ENCODE measurements around the gene IQCM.

IQCM gene

DNA sequence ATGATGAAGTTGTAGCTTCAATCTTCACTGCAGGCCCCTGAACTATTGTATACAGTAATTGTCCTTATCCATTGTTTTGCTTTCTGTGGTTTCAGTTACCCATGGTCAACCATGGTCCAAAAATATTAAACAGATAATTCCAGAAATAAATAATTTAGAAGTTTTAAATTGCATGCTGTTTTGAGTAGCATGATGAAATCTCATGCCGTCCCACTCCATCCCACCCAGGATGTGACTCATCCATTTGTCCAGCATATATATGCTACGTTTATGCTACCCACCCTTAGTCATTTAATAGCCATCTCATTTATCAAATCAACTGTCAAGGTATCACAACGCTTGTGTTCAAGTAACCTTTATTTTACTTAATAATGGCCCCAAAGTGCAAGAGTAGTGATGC lies 34.5 kb downstream of the IQCM start:
- DNase-seq (ENCODE audit: low spot score), result no peak

DNA sequence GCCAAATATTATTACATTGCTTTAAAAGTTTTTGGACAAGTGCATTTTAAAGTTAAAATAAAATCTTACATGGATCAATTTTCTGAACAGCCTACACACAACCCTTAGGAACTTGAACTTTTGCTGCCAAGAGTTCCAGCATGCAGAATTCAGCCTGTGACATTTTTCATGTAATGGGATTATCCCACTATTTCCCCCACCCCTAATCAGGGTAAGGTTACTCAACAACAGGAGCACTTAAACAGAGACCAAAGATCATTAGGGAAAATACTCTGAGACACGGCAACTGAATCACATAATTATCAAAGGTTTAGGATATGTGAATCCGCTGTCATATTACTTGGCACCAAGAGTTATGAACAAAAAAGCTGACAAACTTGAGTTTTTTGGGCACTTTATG lies 47.2 kb downstream of the IQCM start:
- no peak for DNase-seq (ENCODE audit: low spot score)

DNA sequence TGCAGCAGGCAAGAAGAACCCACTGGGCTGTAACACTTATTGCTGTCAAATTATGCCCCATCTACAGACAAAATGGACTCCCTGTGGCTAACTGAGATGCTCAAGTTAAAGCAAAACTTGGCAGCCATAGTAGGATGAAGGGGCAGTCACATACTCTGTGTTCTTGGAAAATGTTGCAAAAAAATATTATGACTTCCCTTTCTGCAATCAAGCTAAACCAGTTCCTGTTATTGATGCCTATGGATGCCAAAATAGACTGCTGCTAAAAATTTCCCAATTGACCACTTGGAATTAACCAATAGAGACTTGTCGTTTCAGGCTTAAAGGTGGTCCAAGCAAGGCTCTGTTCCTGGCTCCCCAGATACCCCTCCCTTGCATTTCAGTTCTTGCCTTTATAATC lies 49.5 kb downstream of the IQCM start:
- DNase-seq (ENCODE audit: low spot score), result no peak

DNA sequence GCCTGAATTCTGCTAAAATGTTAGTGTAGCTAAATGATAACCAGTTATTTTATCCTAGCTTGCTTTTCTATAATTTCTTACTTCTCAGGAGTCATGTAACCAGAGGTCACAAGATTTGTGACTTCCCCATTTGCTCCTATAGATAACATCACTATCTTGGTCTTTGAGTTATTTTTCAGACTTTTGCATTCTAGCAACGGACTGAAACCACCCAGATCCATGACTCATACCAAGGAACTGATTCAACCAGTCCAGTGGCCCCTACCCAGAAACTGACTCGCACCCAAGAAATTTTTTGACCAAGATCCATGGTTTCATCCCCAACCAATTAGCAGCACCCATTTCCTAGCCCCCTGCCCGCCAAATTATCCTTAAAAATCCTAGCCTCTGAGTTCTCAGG lies 50.0 kb downstream of the IQCM start:
- DNase-seq (ENCODE audit: low spot score), result no peak

DNA sequence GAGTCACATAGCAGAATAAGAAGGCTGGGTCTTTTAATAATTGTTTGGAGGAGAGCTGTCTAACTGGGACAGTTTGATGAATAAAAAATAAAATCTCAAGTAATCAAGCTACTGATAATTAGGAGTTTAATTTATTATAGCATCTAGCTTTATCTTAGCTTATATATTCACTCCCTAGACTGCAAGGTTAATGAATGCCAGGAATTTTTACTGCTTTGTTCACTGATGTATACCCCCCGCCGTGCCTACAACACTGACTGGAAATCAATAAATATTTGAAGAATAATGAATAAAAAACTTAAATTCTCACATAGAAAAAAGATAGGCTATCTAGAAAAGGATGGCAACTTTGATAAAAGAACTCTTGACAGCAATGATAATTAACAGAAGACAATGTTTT lies 59.7 kb downstream of the IQCM start:
- no peak for DNase-seq (ENCODE audit: low spot score)

DNA sequence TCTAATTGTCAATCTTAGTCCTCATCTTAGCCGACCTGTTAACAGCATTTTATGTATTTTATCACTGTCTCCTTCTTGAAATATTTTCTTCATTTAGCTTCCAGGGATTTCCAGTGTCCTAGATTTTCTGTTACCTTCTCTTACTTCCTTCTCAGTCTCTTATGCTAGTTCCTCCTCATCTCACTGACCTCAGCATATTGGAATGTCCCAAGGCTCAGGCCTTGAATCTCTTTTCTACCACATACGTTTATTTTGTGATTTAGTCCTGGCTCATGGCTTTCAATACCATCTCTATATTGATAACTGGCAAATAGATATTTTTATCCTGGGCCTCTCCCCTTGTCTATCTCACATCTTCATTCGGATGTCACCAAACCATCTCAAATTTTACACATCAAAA lies 61.1 kb downstream of the IQCM start:
- no peak for DNase-seq (ENCODE audit: low spot score)

DNA sequence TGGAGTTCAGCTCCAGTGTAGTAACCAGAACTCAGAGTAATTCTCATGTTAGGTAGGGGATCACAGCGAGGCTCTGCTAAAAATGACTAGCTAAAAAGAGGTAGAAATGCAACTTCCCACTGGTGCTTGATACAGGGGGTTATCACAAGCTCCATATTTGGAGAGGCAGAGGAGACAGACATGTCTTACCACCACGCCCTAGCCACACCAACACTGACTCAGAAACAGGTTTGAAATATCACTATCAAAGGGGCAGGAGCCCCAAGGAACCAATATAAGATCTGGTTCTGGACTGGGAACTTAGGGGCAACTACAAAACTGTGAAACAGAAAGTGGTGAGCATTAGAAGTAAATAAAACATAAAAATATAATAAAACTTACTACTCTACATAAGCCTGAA lies 62.9 kb downstream of the IQCM start:
- DNase-seq (ENCODE audit: low spot score), result no peak

DNA sequence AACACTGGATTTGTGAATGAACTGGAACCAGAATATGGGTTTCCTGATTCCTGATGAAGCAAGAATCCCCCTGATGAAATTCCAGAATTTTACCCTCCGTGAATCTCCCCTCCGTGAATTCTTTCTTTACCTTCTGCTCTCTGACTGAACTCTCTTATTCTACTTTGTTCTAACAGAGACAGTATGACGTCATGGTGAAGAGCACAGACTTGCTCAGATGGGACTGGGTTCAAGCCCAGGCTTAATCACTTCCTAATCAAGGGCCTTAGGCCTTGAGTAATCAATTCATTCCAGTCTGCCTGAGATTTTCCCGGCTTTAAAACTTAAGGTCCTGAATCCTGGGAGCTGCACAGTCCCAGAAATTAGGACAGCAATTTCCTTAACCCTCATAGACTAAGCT lies 64.5 kb downstream of the IQCM start:
- DNase-seq (ENCODE audit: low spot score), result no peak

DNA sequence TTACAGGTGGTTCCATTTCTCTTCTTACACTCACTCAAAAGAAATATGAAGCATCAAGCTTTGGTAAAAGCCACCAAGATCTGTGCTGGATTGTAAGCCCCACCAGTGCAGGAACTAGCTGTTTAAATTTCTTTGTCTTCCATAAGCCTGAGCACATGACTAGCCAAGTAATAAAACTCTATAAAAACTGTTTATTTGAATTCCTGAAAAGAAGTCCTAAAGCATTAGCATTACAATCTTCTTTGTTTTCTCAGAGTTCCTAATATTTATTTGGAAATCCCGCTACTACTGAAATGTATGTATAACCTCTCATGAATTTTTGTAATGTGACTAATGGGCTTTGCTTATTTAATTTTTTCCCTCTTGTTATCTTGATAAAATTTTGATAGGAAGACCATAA lies 65.9 kb downstream of the IQCM start:
- DNase-seq (ENCODE audit: low spot score), result no peak

DNA sequence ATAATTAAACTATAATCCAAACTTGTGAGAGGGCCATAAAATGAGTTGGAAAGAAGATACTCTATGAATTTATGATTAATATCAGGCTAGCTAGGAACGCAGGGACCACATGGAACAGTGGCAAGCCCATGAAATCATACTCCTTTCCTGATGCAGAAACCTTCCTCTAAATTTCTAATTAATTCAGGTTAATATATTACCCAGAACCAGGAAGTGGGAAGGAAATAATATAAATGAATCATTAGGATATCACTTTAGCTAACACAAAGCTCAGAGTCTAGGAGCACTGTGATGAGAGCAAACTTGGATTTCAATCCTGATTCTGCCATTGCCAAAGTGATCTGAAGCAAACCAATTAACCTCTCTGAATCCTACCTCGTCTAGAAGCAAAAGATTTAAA lies 68.0 kb downstream of the IQCM start:
- no peak for DNase-seq (ENCODE audit: low spot score)

DNA sequence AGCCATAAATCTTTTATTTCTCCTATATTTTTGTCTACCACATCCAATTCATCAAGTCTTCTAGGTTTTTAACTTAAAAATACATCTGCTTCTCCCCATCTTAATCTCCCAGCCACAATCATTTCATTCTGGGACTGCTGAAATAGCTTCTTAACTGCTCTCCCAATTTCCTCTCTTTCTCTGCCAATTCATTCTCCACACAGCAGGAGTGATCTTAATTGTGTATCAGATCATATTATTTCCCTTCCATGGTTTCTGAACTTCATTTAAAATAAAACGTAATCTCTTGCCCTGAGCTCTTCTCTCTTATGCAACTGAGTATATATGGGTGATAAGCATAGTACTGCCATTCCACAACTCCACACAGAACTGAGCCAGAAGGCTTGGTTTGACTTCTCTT lies 69.4 kb downstream of the IQCM start:
- no peak for DNase-seq (ENCODE audit: low spot score)

DNA sequence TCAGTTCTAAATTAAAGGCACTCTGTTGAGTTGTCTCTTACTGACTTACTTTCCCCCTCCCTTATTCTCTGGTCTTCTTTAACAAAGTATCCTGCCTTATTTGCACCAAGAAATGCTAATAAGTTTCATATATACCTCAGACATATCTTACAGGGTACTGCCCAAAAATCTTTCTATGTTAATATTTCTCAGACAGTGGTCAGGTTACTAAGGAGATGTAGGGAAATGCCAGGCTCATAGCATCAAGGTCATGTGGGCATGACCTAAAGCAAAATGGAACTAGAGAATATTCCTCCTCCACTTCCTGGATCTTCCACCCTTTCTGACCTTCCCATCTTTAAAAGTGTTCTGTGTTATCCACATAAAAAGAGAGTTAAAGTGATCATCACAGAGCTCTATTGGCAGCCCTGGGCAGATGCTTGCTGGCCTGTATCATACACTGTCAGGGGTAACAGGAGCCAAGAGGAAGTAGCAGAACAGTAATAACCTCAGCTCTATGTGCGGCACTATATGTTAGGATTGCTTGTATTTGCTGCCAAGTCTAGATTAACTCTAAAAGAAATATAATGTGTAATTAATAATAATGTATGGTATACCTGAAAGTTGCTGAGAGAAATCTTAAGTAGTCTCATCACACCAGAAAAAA lies 74.3 kb downstream of the IQCM start:
- no peak for DNase-seq (ENCODE audit: low spot score)

DNA sequence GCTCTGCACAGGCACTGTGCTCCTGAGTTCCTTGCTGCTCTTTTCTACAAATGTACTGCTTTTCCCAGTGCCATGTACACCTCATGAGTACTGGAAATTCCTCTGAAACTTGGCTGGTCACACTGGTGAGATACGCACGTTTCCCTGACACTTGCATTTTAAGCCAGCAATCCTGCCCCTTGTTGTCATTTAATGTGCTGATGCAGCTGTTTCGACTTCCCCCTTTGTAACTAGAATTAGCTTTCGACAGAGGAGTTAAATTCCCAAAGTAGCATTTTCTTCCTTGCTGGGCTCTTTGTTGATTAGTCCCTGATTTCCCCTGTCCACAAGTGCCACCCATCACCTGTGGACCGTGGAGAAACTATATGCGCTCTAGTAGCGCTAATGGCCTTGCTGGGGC lies 77.5 kb downstream of the IQCM start:
- no peak for DNase-seq (ENCODE audit: low spot score)

DNA sequence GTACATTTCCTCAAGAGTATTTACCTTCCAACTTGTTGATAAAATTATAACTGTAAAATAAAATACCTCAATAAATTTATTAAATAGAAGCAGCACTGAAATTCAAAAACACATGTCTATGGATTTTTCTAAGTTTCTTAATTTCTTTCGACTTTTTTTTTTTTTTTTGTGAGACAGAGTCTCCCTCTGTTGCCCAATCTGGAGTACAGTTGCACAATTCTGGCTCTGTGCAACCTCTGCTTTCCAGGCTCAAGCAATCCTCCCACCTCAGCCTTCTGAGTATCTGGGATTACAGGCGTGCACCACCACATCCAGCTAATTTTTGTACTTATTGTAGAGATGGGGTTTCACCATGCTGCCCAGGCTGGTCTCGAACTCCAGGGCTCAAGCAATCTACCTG lies 79.8 kb downstream of the IQCM start:
- no peak for DNase-seq (ENCODE audit: low spot score)

DNA sequence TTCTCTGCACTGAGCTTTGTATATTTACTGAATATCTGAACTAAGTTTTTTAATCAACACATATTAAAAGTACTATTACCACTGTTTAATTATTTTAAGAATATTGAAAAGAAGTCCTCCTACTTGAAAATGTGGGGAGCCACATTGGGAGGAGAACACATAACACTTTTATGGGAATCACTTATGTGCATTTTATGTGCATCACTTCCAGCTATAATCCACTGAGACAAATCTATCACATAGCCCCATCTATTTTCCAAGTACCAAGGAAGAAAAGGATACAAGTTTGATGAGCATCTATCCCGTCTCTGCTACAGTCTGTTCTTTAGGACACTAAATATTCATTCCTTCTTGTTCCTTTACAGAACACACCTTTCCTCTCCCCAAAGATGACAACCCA lies 87.2 kb downstream of the IQCM start:
- no peak for DNase-seq (ENCODE audit: low spot score)

DNA sequence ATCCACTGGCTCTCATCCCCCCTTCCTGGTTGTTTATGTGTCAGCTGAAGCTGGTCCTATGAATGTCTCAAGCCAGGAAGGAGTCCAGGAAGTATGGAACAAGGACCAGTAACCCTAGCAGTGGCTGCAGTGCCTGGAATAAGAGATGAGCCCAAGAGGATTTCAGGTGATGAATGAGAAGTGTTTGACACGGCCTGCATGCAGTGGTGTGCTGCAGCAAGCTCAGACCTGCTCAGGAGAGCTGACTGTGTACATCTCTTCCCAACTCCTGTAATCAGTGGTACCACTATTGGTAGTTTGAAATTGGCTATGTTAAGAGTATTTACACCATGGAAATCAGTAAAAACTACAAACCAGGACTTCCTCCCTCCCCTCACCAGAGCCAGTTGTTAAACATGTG lies 88.0 kb downstream of the IQCM start:
- no peak for DNase-seq (ENCODE audit: low spot score)

DNA sequence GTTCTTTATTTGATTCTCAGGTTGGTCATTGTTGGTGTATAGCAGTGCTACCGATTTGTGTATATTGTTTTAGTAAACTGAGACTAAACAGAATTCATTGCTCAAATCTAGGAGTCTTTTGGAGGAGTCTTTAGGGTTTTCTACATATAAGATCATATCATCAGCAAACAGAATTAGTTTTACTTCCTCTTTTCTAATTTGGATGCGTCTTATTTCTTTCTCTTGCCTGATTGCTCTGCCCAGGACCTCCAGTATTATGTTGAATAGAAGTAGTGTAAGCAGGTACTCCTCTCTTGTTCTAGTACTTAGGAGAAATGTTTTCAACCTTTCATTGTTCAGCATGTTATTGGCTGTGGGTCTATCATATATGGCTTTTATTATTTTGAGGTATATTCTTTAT lies 92.6 kb downstream of the IQCM start:
- DNase-seq (ENCODE audit: low spot score), result no peak

DNA sequence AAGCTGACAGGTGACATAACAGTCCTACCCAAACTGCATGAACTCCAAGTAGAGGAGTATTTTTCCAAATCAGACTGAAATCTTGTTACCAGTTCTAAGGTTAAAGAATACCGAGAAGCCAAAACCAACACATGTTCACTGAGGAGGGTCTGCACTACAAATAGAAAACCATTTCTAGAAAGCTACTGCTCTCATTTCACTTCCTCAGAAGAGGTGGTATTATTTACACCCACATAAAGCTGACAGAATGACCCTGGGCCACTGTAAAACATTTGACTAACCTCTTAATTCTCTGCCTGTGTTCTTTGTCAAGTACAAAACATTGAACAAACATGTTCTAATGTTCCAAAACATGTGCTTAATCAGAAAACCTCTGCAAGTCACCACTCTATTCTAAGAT lies 95.8 kb downstream of the IQCM start:
- DNase-seq (ENCODE audit: low spot score), result no peak

DNA sequence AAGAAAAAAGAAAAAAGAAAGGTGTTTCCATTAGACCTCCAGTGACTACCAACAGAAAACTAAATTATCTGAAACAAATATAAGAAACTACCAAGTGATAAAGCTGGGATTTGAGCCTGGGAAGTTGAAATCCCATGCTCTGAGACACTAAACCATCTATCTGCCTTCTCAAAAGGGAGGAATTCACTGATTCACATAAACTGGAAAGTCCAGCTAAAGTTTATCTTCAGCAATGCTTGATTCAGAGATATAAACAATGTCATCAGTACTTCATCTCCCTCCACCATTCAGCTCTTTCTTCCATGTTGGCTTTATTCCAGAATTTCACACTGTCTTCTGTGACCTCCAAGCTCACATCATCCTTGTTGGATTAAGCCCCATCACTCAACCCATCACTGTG lies 96.3 kb downstream of the IQCM start:
- DNase-seq (ENCODE audit: low spot score), result no peak

DNA sequence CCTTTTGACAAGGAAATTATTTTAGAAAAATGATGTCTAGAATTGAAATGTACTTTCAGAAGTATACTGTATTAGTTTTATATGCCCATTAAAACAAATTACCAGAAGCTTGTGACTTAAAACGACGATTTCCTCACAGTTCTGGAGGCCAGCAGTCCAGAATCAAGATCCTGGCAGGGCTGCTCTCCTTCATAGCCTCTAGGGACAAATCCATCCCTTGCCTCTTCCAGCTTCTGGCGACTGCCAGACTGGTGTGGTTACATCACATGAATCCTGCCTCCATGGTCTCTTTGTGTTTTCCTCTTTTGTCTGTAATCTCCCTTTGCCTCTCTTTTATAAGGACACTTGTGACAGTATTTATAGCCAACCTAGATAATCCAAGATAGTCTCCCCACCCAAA lies 97.1 kb downstream of the IQCM start:
- DNase-seq (ENCODE audit: low spot score), result no peak

DNA sequence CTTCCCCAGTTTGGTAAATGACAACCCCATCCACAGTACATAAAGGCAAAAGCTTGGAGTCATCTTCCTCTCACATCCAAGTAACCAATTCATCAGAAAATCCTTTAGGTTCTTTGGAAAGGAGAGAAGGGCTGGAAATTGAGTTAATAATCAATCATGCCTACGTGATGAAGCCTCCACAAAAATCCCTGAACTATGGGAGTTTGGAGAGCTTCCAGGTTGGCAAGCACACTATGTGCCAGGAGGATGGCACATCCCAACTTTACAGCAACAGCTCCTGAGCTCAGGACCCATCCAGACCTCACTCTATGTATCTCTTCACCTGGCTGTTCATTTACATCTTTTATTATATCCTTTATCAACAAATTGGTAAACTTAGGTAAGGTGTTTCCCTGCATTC lies 98.9 kb downstream of the IQCM start:
- DNase-seq (ENCODE audit: low spot score), result no peak

DNA sequence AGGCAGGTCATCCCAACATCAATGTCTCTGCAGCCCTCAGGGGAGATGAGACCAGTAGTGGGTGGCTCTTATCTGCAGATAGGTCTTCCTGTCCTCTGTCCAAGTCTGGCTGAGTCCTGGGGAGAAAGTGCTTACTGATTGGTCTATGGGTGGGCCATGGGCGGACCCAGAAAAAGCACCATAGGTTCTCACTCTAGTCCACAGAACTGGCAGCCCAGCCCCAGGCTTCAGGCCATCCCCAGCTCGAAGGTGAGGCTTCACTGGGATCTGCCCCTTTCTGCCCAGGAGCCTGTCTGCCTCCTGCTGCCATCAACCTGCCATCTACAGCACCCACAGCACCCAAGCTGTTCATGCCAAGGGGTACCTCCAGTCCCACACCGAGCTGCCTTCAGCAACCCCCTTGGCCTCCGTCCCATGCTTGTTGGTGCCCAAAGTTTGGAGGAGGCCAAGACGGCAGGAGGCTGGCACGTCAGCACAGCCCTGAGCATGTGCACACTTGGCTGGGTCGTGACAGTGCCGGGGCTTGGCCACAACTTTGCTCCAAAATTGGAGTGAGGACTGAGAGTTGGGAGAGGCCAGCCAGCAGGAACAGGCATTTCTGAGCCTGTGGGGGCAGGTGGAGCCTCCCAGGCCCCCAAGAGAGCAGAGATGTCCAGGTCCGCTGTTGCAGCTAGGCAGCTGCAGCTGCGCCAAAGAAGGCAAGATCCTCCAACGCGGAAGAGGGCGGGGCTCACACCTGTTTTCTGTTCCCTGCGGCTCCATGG lies 99.6 kb downstream of the IQCM start:
- no peak for DNase-seq (ENCODE audit: low spot score)

DNA sequence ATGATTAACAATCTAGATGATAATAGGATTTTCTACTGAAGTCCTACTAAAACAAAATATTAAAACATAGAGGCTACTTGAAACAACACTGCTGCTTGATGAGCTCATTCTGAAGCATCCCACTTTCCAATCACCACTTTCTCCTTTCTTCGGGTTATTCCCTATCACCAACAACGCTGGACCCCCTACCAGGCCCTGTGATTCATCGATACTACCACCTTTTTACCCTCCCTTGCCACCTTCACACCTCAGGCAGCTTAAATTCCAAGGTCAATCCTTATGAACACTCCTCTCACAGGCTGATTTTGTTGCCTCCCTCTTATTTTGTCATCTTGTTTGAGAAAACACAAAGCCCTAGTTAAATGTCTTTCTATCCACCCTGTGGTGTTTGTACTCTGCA lies 102.6 kb downstream of the IQCM start:
- DNase-seq (ENCODE audit: low spot score), result no peak
